ENCODE data around the gene OSBPL3. TPM values are rescaled to one million over a fixed set of nuclear protein-coding genes. Genes with fewer than 3 reads are reported as not detected.
"Not testable (repeated sequence)": the region's sequence is repeated elsewhere in the genome, so short reads cannot be mapped to it uniquely, and the experiment has no call there.

OSBPL3 gene
- total and polyA plus RNA-seq, 11 donors: 1.5 to 14.3 (median 4.9) TPM

- H3K4me3 ChIP-seq: no peak overlapping the region
- no peak for ATAC-seq
- intact Hi-C loops (cut with DNase I): loop anchor here in 1 of 10 donors (5.0 kb wide), 1 partner anchor 74 kb away; the partner anchor contains the start of gene OSBPL3
- no peak for DNase-seq
- H3K9me3 ChIP-seq: no peaks in the 10 kb centered on the region
- TF ChIP-seq CTCF (IDR thresholded peaks at IDR 0.05) (no peak), POLR2A (IDR thresholded peaks at IDR 0.05) (no peak)
- no peaks in the 10 kb centered on the region for H3K27me3 ChIP-seq
- H3K36me3 ChIP-seq: no peaks in the 10 kb centered on the region
- peaks cover 0 to 81% (median 14%) of the 10 kb centered on the region in 12 donors for H3K4me1 ChIP-seq
- no peak overlapping the region for H3K27ac ChIP-seq
- WGBS, 4 donors: 86 to 90% (median 87%) methylated on average over 4 of the region's 4 CpGs
Measured at GRCh38 chr7:24908727-24909126, 71.3 kb downstream of the OSBPL3 start.

- Histone ChIP-seq H3K4me3 (no peak overlapping the region), H3K36me3 (no peaks in the 10 kb centered on the region), H3K27me3 (no peaks in the 10 kb centered on the region), H3K27ac (peak overlapping the region in 1 of 12 donors; percentile 32), H3K4me1 (peaks cover 0 to 79% (median 14%) of the 10 kb centered on the region in 12 donors), H3K9me3 (no peaks in the 10 kb centered on the region)
- intact Hi-C loops (cut with DNase I): loop anchor here in 1 of 10 donors (5.0 kb wide), 1 partner anchor 74 kb away; the partner anchor contains the start of gene OSBPL3
- WGBS, 4 donors: 72 to 78% (median 76%) methylated on average over 3 of the region's 3 CpGs
- TF ChIP-seq CTCF (IDR thresholded peaks at IDR 0.05) (no peak), POLR2A (IDR thresholded peaks at IDR 0.05) (no peak)
- ATAC-seq (no peak), DNase-seq (no peak)
Measured at GRCh38 chr7:24908166-24908565, 71.8 kb downstream of the OSBPL3 start.

- intact Hi-C loops (cut with DNase I): loop anchor here in 1 of 10 donors (5.0 kb wide), 1 partner anchor 75 kb away; the partner anchor contains the start of gene OSBPL3
- H3K4me3 ChIP-seq: no peak overlapping the region
- no peak for TF ChIP-seq POLR2A (IDR thresholded peaks at IDR 0.05)
- TF ChIP-seq CTCF (IDR thresholded peaks at IDR 0.05): no peak
- peaks cover 0 to 76% (median 13%) of the 10 kb centered on the region in 12 donors for H3K4me1 ChIP-seq
- no peaks in the 10 kb centered on the region for H3K36me3 ChIP-seq
- ATAC-seq: peak in 1 of 4 donors; percentile 17
- no peaks in the 10 kb centered on the region for H3K27me3 ChIP-seq
- WGBS, 4 donors: 65 to 78% (median 67%) methylated on average over 7 of the region's 7 CpGs
- H3K27ac ChIP-seq: peak overlapping the region in 1 of 12 donors; percentile 32
- DNase-seq: no peak
- H3K9me3 ChIP-seq: no peaks in the 10 kb centered on the region
Measured at GRCh38 chr7:24907311-24907886, 72.6 kb downstream of the OSBPL3 start.

GRCh38 chr7:24905996-24906770 is 73.8 kb downstream of the OSBPL3 start:
- H3K27me3 ChIP-seq: no peaks in the 10 kb centered on the region
- H3K9me3 ChIP-seq: no peaks in the 10 kb centered on the region
- no peak overlapping the region for H3K27ac ChIP-seq
- DNase-seq (no peak), ATAC-seq (no peak)
- H3K4me1 ChIP-seq: peaks cover 0 to 70% (median 9%) of the 10 kb centered on the region in 12 donors
- no peak overlapping the region for H3K4me3 ChIP-seq
- intact Hi-C loops (cut with DNase I): loop anchor here in 1 of 10 donors (5.0 kb wide), 1 partner anchor 76 kb away; the partner anchor contains the start of gene OSBPL3
- 94 to 98% (median 95%) methylated on average over 4 of the region's 4 CpGs for WGBS, 4 donors
- TF ChIP-seq POLR2A (IDR thresholded peaks at IDR 0.05) (no peak), CTCF (IDR thresholded peaks at IDR 0.05) (no peak)
- no peaks in the 10 kb centered on the region for H3K36me3 ChIP-seq

- H3K9me3 ChIP-seq; H3K36me3 ChIP-seq; H3K4me3 ChIP-seq; H3K27ac ChIP-seq; intact Hi-C loops (cut with DNase I); H3K27me3 ChIP-seq; ATAC-seq; DNase-seq: not testable (repeated sequence)
- WGBS, 4 donors: 93 to 95% (median 94%) methylated on average over 4 of the region's 4 CpGs
- H3K4me1 ChIP-seq: peaks cover 0 to 58% (median 5%) of the 10 kb centered on the region in 12 donors
Measured at GRCh38 chr7:24903992-24904391, 76.0 kb downstream of the OSBPL3 start.

All from heart left ventricle (tissue), 16 donors.